H1 (cell line): ENCODE data around the gene L3MBTL4. TPM values are rescaled to one million over a fixed set of nuclear protein-coding genes. Genes with fewer than 3 reads are reported as not detected.

Experiments
- CTCF ChIA-PET: fragments of 300-600 bp; sonication (Branson Sonifier 250); formaldehyde crosslinking; loops from one replicate; lab custom pipeline; 2021; ENCODE audit not compliant: partially characterized antibody; lab: Charles Lee
- POLR2A ChIA-PET: fragments of 300-600 bp; sonication (Branson Sonifier 250); formaldehyde crosslinking; loops from one replicate; lab custom pipeline; 2021; ENCODE audit warnings: inconsistent platforms; ENCODE audit not compliant: partially characterized antibody; lab: Charles Lee
- DNase-seq, 2 experiments: peaks; one replicate each; pipeline versions ENCODE4 v3.0.0 to v3.0.0-alpha.2; 2010 to 2022; ENCODE audit warnings: low spot score in 2 of 2, low read depth in 1 of 2, mixed read lengths in 1 of 2
- FAIRE-seq: peaks from 2 replicates; lab custom pipeline; 2011; peaks lifted over from hg19 to GRCh38; lab: Jason Lieb, UNC
- H2AFZ ChIP-seq: 2 replicates; pipeline ENCODE4 v1.8.1; 2012; ENCODE audit warnings: low read length, inconsistent platforms
- H2AK5ac ChIP-seq: 2 replicates; pipeline ENCODE4 v1.6.1; 2013; ENCODE audit warnings: low read depth, low read length
- H2BK120ac ChIP-seq: replicated peaks from 2 replicates; pipeline ENCODE3; 2013; ENCODE audit warnings: low read depth, low read length, inconsistent platforms
- H2BK12ac ChIP-seq: 2 replicates; pipeline ENCODE4 v1.6.1; 2013; ENCODE audit warnings: low read depth, low read length
- H2BK15ac ChIP-seq: 2 replicates; pipeline ENCODE4 v1.6.1; 2013; ENCODE audit warnings: low read length
- H2BK20ac ChIP-seq: 2 replicates; pipeline ENCODE4 v1.6.1; 2013; ENCODE audit warnings: low read length
- H2BK5ac ChIP-seq: 2 replicates; pipeline ENCODE4 v1.6.1; 2013; ENCODE audit warnings: low read depth, low read length
- H3K14ac ChIP-seq: 2 replicates; pipeline ENCODE4 v1.6.1; 2013; ENCODE audit warnings: inconsistent platforms; ENCODE audit not compliant: insufficient read length
- H3K18ac ChIP-seq: 2 replicates; pipeline ENCODE4 v1.6.1; 2013; ENCODE audit warnings: low read length; ENCODE audit errors: extremely low read depth
- H3K23ac ChIP-seq: 2 replicates; pipeline ENCODE4 v1.6.1; 2013; ENCODE audit warnings: inconsistent platforms; ENCODE audit not compliant: insufficient read length
- H3K23me2 ChIP-seq: 2 replicates; pipeline ENCODE4 v1.6.1; 2013; ENCODE audit warnings: low read depth, low read length
- H3K27ac ChIP-seq: 2 replicates; pipeline ENCODE4 v1.6.1; 2011; ENCODE audit warnings: low read depth, low read length, inconsistent platforms
- H3K27me3 ChIP-seq, 4 experiments: replicated peaks in 1 of 4; 1 replicate in 1 of 4; 2 replicates in 3 of 4; pipeline versions ENCODE4 v1.6.1 to v1.8.1; 2011 to 2013; ENCODE audit warnings: low read length in 3 of 4, mild to moderate bottlenecking in 3 of 4, inconsistent platforms in 2 of 4, mixed read lengths in 2 of 4, moderate library complexity in 1 of 4; ENCODE audit not compliant: control insufficient read depth in 3 of 4, insufficient read depth in 3 of 4; ENCODE audit errors: extremely low read depth in 1 of 4
- H3K36me3 ChIP-seq, 4 experiments: 2 replicates each; pipeline versions ENCODE4 v1.6.1 to v1.8.1; 2011 to 2013; ENCODE audit warnings: mild to moderate bottlenecking in 4 of 4, low read length in 3 of 4, moderate library complexity in 2 of 4, control low read depth in 1 of 4, inconsistent platforms in 1 of 4; ENCODE audit not compliant: insufficient read depth in 4 of 4, control insufficient read depth in 2 of 4
- H3K4ac ChIP-seq: replicated peaks from 2 replicates; pipeline ENCODE3; 2013; ENCODE audit warnings: low read length, low read depth, mixed read lengths, inconsistent platforms; ENCODE audit not compliant: insufficient read length
- H3K4me1 ChIP-seq, 4 experiments: replicated peaks in 1 of 4; 1 replicate in 1 of 4; 2 replicates in 3 of 4; pipeline versions ENCODE4 v1.6.1 to v1.8.1; 2011 to 2013; ENCODE audit warnings: low read length in 3 of 4, inconsistent platforms in 2 of 4, mixed read lengths in 1 of 4; ENCODE audit not compliant: insufficient read depth in 4 of 4, control insufficient read depth in 3 of 4
- H3K4me2 ChIP-seq, 2 experiments: 2 replicates each; pipeline versions ENCODE4 v1.6.1 to v1.8.1; 2011 to 2013; ENCODE audit warnings: low read depth in 2 of 2, low read length in 2 of 2, control low read depth in 1 of 2, inconsistent platforms in 1 of 2, mild to moderate bottlenecking in 1 of 2; ENCODE audit not compliant: insufficient read depth in 1 of 2
- H3K4me3 ChIP-seq, 4 experiments: fragments of 200-600, 300-600 bp in 1 of 4; sonication (generic), shearing (Covaris generic), sonication (Bioruptor Twin) in 1 of 4; 2 replicates each; pipeline versions ENCODE4 v1.5.1 to v1.8.1; 2011 to 2016; ENCODE audit warnings: low read length in 4 of 4, low read depth in 3 of 4, control low read depth in 2 of 4, inconsistent platforms in 2 of 4, mild to moderate bottlenecking in 2 of 4, mixed read lengths in 1 of 4, moderate library complexity in 1 of 4; ENCODE audit not compliant: insufficient read depth in 2 of 4; ENCODE audit errors: extremely low read depth in 1 of 4
- H3K56ac ChIP-seq: replicated peaks from 2 replicates; pipeline ENCODE3; 2013; ENCODE audit warnings: low read depth, mild to moderate bottlenecking, mixed read lengths, low read length, inconsistent platforms; ENCODE audit not compliant: insufficient read length
- H3K79me1 ChIP-seq: 2 replicates; pipeline ENCODE4 v1.6.1; 2013; ENCODE audit warnings: low read depth, low read length, control low read depth
- H3K79me2 ChIP-seq, 2 experiments: 2 replicates each; pipeline versions ENCODE4 v1.6.1 to v1.8.1; 2012 to 2013; ENCODE audit warnings: low read length in 2 of 2, mild to moderate bottlenecking in 2 of 2, inconsistent platforms in 1 of 2; ENCODE audit not compliant: insufficient read depth in 2 of 2, control insufficient read depth in 1 of 2
- H3K9ac ChIP-seq, 4 experiments: replicated peaks in 1 of 4; 1 replicate in 1 of 4; 2 replicates in 3 of 4; pipeline versions ENCODE4 v1.6.1 to v1.8.1; 2011 to 2013; ENCODE audit warnings: low read depth in 3 of 4, low read length in 3 of 4, control low read depth in 2 of 4, mild to moderate bottlenecking in 2 of 4, moderate library complexity in 2 of 4, inconsistent platforms in 1 of 4; ENCODE audit errors: extremely low read depth in 1 of 4
- H3K9me3 ChIP-seq, 2 experiments: 2 replicates each; pipeline versions ENCODE4 v1.6.1 to v1.8.1; 2012 to 2013; ENCODE audit warnings: mild to moderate bottlenecking in 2 of 2, moderate library complexity in 2 of 2, control low read depth in 1 of 2, inconsistent platforms in 1 of 2, low read depth in 1 of 2, low read length in 1 of 2, mixed read lengths in 1 of 2; ENCODE audit not compliant: insufficient read depth in 2 of 2
- H4K20me1 ChIP-seq, 2 experiments: replicated peaks in 1 of 2; 2 replicates each; pipeline versions ENCODE3 to v1.8.1; 2011 to 2013; ENCODE audit warnings: inconsistent platforms in 2 of 2, low read length in 2 of 2, mild to moderate bottlenecking in 1 of 2; ENCODE audit not compliant: insufficient read depth in 2 of 2, control insufficient read depth in 1 of 2
- H4K5ac ChIP-seq: 2 replicates; pipeline ENCODE4 v1.6.1; 2013; ENCODE audit warnings: low read length, low read depth, mixed read lengths, inconsistent platforms; ENCODE audit not compliant: insufficient read length
- H4K8ac ChIP-seq: 2 replicates; pipeline ENCODE4 v1.8.0; 2013; ENCODE audit warnings: mild to moderate bottlenecking, moderate library complexity, low read length, inconsistent platforms; ENCODE audit not compliant: insufficient read depth; ENCODE audit errors: extremely low read depth
- H4K91ac ChIP-seq: replicated peaks from 2 replicates; pipeline ENCODE3; 2013; ENCODE audit warnings: low read length, mixed read lengths, inconsistent platforms; ENCODE audit not compliant: insufficient read length
- EGR1 ChIP-seq: IDR thresholded peaks from 2 replicates; pipeline ENCODE4 v1.6.1; 2011; ENCODE audit warnings: low read depth, low read length, borderline replicate concordance
- EZH2 ChIP-seq: fragments of 200-600 bp; sonication (generic); IDR thresholded peaks from 2 replicates; pipeline ENCODE4 v1.7.1; 2012; ENCODE audit warnings: low read depth, mild to moderate bottlenecking, moderate library complexity, low read length, inconsistent platforms; ENCODE audit not compliant: severe bottlenecking
- MAFK ChIP-seq: IDR thresholded peaks from 2 replicates; pipeline ENCODE4 v1.6.1; 2012; ENCODE audit warnings: low read depth, mild to moderate bottlenecking, improper control_type of control experiment, low read length
- RFX5 ChIP-seq: IDR thresholded peaks from 2 replicates; pipeline ENCODE4 v1.6.1; 2011; ENCODE audit warnings: low read depth, low read length, improper control_type of control experiment, borderline replicate concordance
- RNF2 ChIP-seq: fragments of 200-900, 300-1000 bp; sonication (generic); IDR thresholded peaks from 2 replicates; pipeline ENCODE4 v1.7.1; 2016; ENCODE audit warnings: borderline replicate concordance, low read depth, mild to moderate bottlenecking, antibody characterized with exemption, low read length; ENCODE audit not compliant: poor library complexity, severe bottlenecking; ENCODE audit errors: missing control alignments
- SP1 ChIP-seq: IDR thresholded peaks from 2 replicates; pipeline ENCODE4 v1.6.1; 2011; ENCODE audit warnings: low read depth, low read length
- SP4 ChIP-seq: IDR thresholded peaks from 2 replicates; pipeline ENCODE4 v1.6.1; 2012; ENCODE audit warnings: low read length, inconsistent platforms
- TBP ChIP-seq: IDR thresholded peaks from 2 replicates; pipeline ENCODE4 v1.6.1; 2011; ENCODE audit warnings: low read depth, low read length, improper control_type of control experiment
- WGBS, 2 experiments: shearing (Covaris generic) in 1 of 2; methylation state at CpG; one replicate each; pipeline versions ENCODE4 v1.1.6 to v1.1.7; 2013 to 2015; ENCODE audit warnings: low lambda C conversion rate in 2 of 2, mixed read lengths in 2 of 2, inconsistent platforms in 1 of 2, low coverage in 1 of 2, missing lambda C conversion rate in 1 of 2; ENCODE audit not compliant: insufficient replicate concordance in 2 of 2, insufficient coverage in 1 of 2, insufficient read length in 1 of 2; ENCODE audit errors: extremely low coverage in 1 of 2, missing lambda C conversion rate in 1 of 2; 5-methylcytosine and 5-hydroxymethylcytosine counted together
- polyA plus RNA-seq, 7 experiments: library from polyadenylated mRNA; depleted of rRNA in 3 of 7; stranded (reverse) in 5 of 7; unstranded in 2 of 7; fragments of >200 nt in 5 of 7; fragments of 200-250 nt in 2 of 7; gene quantifications; 1 replicate in 5 of 7; 2 replicates in 1 of 7; 4 replicates in 1 of 7; pipeline versions ENCODE4 v1.2.1 to v1.2.3, GENCODE V29; 2011 to 2013; ENCODE audit warnings: missing spikeins in 2 of 7, mixed read lengths in 2 of 7
- total RNA-seq: library from RNA; stranded (reverse); fragmentation: NEBNext Ultra II Directional; extraction: Animal tissue kit (Norgen Biotek cat#: 25700); gene quantifications from 2 replicates; pipeline ENCODE4 v1.2.1, GENCODE V29; 2021

L3MBTL4 gene
- total and polyA plus RNA-seq, 2 of the 8 experiments (the other 6 are each of a cell fraction or from before 2014, with no cell fraction given) = 1.0 to 2.1 TPM

DNA sequence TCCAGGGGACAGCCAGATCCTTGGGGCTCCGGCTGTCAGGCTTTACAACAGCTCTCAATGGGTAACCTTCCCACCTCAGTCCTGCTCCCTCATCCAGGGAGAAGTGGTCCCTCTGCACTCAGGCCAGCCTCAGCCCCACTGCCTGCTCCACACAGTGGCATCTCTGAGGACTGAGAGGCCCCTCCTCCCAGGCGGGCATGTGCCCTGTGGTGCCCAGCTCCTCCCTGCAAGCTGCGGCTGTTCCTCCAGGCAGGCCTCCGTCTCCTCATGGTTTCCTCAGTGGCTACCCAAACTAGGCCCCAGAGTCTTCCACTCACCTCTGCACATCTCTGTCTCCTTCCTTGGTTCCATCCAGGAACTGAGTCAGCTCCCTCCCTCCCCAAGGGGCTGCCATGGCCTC is 437.7 kb downstream of the L3MBTL4 start:
- H2BK5ac ChIP-seq = no peak overlapping the region
- no peaks in the 10 kb centered on the region for H3K79me1 ChIP-seq
- H3K27me3 ChIP-seq = no peaks in the 10 kb centered on the region
- no peak overlapping the region for H3K4me2 ChIP-seq
- H3K4ac ChIP-seq = no peak overlapping the region
- no peak overlapping the region for H2BK20ac ChIP-seq
- POLR2A ChIA-PET = interaction anchor here (0.7 kb wide), 1 partner anchor 11 kb away, joined by 3 read pairs; no protein-coding TSS in a partner anchor
- no peak overlapping the region for H3K27ac ChIP-seq
- H3K14ac ChIP-seq = no peak overlapping the region
- FAIRE-seq (no peak), DNase-seq (no peak)
- TF ChIP-seq MAFK (no peak), RNF2 (no peak), SP4 (no peak), TBP (no peak), SP1 (no peak), EGR1 (no peak), EZH2 (no peak), RFX5 (no peak)
- no peak overlapping the region for H2AFZ ChIP-seq
- H3K4me1 ChIP-seq = peaks cover 0 to 5% (median 1%) of the 10 kb centered on the region in 4 experiments; a peak in 2 of 7 replicates
- no peaks in the 10 kb centered on the region for H3K79me2 ChIP-seq
- H3K23ac ChIP-seq = no peak overlapping the region
- H4K91ac ChIP-seq = no peak overlapping the region
- H4K8ac ChIP-seq = no peak overlapping the region
- H3K56ac ChIP-seq = no peak overlapping the region
- CTCF ChIA-PET = interaction anchor here (1.0 kb wide), 1 partner anchor 29 kb away, joined by 3 read pairs; no protein-coding TSS in a partner anchor
- H3K36me3 ChIP-seq = no peaks in the 10 kb centered on the region
- H3K4me3 ChIP-seq = no peak overlapping the region
- H3K9me3 ChIP-seq = no peaks in the 10 kb centered on the region
- no peaks in the 10 kb centered on the region; the same call in 1 of the 2 replicates for H3K23me2 ChIP-seq
- WGBS, 2 experiments = 88% methylated on average over 4 of the region's 4 CpGs; no CpG with 5 or more reads in 1 of the 2 experiments
- no peak overlapping the region for H2BK120ac ChIP-seq
- no peak overlapping the region for H2AK5ac ChIP-seq
- H3K18ac ChIP-seq = no peak overlapping the region
- no peak overlapping the region for H4K5ac ChIP-seq
- H2BK15ac ChIP-seq = no peak overlapping the region
- no peaks in the 10 kb centered on the region for H4K20me1 ChIP-seq
- no peak overlapping the region for H2BK12ac ChIP-seq
- H3K9ac ChIP-seq = no peak overlapping the region
